Stimulated activated naive CD8-positive, alpha-beta T cell treated with anti-CD3 and anti-CD28 coated beads, Interleukin-15, Interleukin-2, amounts not matched to agents 100 U/mL and 50 U/mL, for 24 hours (primary cell): ENCODE data around the gene ASAH2.
A peak's percentile ranks its signal among the peaks of the same experiment; 100 is the strongest.
"Not testable (repeated sequence)": the region's sequence is repeated elsewhere in the genome, so short reads cannot be mapped to it uniquely, and the experiment has no call there.

ENCODE experiments used
- ATAC-seq: fragments of 150-1000 bp; cut with Tn5 transposase; one replicate; pipeline ENCODE4 v1.10.0; 2021
- DNase-seq: peaks from one replicate; pipeline ENCODE4 v3.0.0; 2021

Gene ASAH2

GRCh38 chr10:50251394-50251793 lies at the start of gene ASAH2:
Gene ASAH2, minus strand, starts transcription at chr10:50251516. Its CDS starts 2,906 bp downstream, at chr10:50248610.
- no peak for ATAC-seq

GRCh38 chr10:50299948-50300669 lies 48.8 kb upstream of the ASAH2 start:
- ATAC-seq (no peak), DNase-seq (no peak)

More at GRCh38 chr10:50251394-50251793, at the start of gene ASAH2:
- no peak for DNase-seq

- DNase-seq (no peak), ATAC-seq (no peak)
Measured at GRCh38 chr10:50295367-50295766, 44.1 kb upstream of the ASAH2 start.

GRCh38 chr10:50294582-50294981 lies 43.3 kb upstream of the ASAH2 start:
- DNase-seq (no peak), ATAC-seq (no peak)

GRCh38 chr10:50293513-50294313 lies 42.4 kb upstream of the ASAH2 start:
- no peak for DNase-seq

GRCh38 chr10:50291261-50291850 lies 40.0 kb upstream of the ASAH2 start:
- DNase-seq, result no peak

More at GRCh38 chr10:50293513-50294313, 42.4 kb upstream of the ASAH2 start:
- ATAC-seq, result no peak

GRCh38 chr10:50289196-50289595 lies 37.9 kb upstream of the ASAH2 start:
- no peak for DNase-seq
- no peak for ATAC-seq

More at GRCh38 chr10:50291261-50291850, 40.0 kb upstream of the ASAH2 start:
- ATAC-seq, result no peak

- DNase-seq, result no peak
- no peak for ATAC-seq
Measured at GRCh38 chr10:50286996-50287803, 35.9 kb upstream of the ASAH2 start.

GRCh38 chr10:50286517-50286916 lies 35.2 kb upstream of the ASAH2 start:
- ATAC-seq (no peak), DNase-seq (no peak)

GRCh38 chr10:50281967-50282522 lies 30.7 kb upstream of the ASAH2 start:
- DNase-seq (no peak), ATAC-seq (no peak)

- DNase-seq, result no peak
- no peak for ATAC-seq
Measured at GRCh38 chr10:50281210-50281966, 30.1 kb upstream of the ASAH2 start.

GRCh38 chr10:50280049-50280841 lies 28.9 kb upstream of the ASAH2 start:
- ATAC-seq (no peak), DNase-seq (no peak)

GRCh38 chr10:50279489-50279888 lies 28.2 kb upstream of the ASAH2 start:
- ATAC-seq, result no peak
- DNase-seq, result no peak

GRCh38 chr10:50275650-50276235 lies 24.4 kb upstream of the ASAH2 start:
- ATAC-seq, result peak; percentile 65
- peak; percentile 54 for DNase-seq

GRCh38 chr10:50272531-50272930 lies 21.2 kb upstream of the ASAH2 start:
- no peak for ATAC-seq

GRCh38 chr10:50271564-50272250 lies 20.4 kb upstream of the ASAH2 start:
- ATAC-seq (no peak), DNase-seq (no peak)

More at GRCh38 chr10:50272531-50272930, 21.2 kb upstream of the ASAH2 start:
- no peak for DNase-seq

GRCh38 chr10:50267877-50268276 lies 16.6 kb upstream of the ASAH2 start:
- not testable (repeated sequence) for ATAC-seq, DNase-seq

- not testable (repeated sequence) for ATAC-seq, DNase-seq
Measured at GRCh38 chr10:50262625-50263024, 11.3 kb upstream of the ASAH2 start.

- ATAC-seq (peak; percentile 97), DNase-seq (no peak)
Measured at GRCh38 chr10:50260791-50261281, 9.5 kb upstream of the ASAH2 start.
